Activated naive CD4-positive, alpha-beta T cell (primary cell): ENCODE measurements around the gene TENM4.

ENCODE experiments used
- DNase-seq, 4 experiments: peaks; one replicate each; lab custom pipeline; 2025; lab: John Stamatoyannopoulos, UW

TENM4 gene

DNA sequence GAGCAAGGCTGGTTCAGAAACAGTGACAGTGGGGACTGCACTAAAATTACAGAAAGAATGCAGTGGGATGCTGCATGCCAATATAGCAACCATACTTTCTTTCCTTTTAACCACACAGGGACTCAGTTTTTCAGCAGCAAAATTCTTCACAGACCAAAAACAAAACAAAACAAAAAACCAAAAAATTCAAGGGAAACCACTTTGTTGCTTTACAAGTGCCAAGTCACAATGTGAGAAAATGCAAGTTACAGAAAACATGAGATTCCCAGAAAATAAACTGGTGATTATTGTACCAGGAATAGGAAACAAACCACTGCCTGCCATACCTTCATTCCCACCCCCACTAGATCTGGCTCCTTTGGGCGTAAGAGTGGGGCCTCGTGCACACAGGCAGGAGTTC lies 52.6 kb downstream of the TENM4 start:
- DNase-seq, result no peak

DNA sequence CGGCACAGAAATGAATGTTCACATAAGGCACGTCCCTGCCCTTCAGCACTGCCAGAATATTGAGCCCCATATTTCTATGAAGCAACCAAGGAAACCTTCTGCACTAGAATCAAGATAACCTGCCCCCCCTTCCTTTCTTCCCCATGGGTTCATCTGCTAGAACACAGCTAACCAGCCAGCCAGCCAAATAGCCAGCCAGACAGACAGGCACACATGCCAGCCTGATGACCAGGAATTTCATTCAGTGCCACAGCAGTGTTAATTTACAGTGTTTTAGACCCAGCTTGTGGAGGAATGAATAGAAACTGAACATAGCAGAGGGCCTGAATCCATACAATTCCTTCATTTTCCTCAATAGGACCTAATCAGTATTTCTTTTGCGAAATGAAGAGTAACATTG lies 57.0 kb downstream of the TENM4 start:
- DNase-seq, result no peak

DNA sequence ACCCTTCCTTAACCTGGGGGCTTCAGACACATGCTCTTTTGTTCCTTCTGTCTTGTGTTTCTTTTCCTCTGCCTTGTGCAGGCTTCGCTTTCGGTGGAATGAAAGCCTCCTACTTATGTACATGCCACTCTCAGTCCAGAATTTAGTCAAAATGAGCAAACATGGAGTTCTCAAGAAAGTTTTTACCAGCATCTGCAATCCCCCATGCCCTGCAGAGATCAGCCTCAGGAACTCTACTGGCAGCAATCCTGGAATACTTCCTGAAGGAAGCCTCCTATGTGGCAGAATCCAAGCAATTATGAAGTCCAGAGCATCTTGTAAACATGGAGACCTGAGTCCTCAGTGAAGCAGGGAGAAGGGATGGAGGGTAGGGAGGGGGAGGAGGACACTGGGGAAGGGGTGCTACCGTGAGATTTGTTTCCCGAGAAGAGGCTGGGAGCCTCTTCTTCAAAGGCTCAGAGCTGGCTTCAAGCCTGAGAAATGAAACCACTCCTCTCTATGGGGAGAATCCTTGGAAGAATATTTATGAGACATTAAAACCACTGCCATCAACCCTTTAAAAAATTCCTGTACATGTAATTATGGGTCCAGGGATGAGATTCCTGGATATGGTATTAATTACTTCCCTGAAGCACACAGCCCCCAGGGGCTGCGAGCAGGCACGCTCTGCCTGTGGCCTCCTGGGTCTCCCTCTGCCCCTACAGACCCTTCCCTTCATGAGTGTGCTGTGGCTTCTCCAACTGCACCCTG lies 58.4 kb downstream of the TENM4 start:
- DNase-seq, result no peak

DNA sequence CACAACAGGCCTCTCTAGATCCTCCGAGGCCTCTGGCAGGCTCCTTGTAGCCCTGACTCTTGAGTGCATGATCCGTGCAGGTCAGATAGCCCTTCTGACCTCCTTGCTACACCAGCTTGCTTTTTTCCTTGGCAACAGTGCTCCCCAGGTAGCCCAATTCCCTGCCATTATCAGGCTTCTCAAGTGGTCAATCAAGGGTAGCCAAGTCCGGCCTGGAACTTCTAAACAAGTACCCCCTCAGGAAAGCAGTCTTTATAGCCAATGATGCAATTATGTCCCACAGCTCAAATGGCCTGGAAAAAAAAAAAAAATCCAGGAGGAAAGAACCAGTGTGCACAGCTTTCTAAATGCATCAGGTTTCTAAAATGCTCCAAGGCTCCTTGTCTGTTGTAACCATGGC lies 59.8 kb downstream of the TENM4 start:
- DNase-seq, result no peak

DNA sequence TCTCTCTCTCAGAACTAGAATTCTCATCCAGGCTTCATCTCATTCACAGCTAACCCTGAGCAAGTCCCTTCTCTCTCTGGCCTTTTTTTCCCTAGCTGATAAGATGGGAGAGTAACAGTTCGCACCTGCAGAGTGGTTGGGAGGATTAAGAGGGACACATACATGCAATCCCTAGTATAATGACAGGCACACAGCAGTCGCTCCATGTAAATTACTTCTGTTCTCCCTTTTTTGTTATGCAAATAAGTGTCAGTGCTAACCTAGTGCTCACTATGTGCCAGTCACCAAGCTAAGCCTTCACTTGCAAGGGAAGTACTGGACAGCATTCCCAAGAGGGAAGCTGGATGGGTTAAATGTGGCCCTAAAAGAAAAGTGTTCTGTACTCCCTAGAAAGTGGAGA lies 63.4 kb downstream of the TENM4 start:
- DNase-seq, result no peak

DNA sequence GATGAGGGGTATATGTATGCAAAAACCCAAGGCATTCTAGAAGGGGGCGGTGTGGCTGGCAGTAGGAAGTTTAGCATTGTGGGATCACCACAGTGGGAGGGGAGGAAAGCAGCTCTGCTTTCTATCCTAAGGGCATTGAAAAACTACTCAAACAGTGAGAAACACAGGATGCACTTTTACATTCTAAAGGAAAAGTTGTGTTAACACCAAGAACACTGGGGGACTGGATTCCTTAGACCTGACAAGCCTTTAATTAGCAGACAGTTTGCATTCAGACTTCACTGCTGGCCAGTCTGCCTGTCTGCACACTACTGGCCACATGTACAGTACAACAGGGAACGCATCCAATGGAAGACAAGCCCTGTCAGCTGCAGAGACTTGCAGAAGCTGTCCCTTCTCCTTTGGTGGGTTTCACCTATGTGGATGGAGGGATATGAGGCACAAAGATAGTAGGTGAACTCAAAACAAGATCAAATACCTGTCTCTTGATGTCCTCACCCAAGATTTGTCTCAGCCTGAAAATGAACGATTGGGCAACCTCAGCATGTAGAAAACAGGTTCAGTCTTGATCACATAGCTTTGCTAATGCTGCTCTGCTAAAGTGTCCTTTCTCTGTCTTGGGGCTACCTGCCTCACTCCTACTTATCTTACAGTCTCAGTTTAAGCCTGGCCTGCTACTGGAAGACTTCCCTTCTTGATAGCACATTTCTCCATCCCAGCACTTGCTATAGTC lies 64.8 kb downstream of the TENM4 start:
- DNase-seq, result no peak

DNA sequence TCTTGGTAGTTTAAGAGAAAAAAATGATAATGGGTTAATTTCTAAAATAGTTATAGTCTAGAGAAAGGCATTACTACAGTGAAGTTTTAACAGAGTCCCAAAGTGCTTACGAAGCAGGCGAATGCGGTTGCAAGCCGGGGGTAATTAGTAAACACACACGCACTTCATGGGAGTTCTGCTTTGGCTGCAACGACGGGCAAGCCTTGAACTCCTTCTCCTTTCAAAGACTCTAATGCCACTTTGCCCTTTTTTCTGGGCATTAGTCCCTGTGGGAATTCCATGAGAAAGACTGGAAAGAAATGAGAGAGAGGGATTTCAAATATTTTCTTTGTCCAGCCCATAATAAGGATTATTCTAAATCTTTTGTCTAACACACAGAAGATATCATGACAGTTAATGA lies 66.1 kb downstream of the TENM4 start:
- DNase-seq, result no peak

DNA sequence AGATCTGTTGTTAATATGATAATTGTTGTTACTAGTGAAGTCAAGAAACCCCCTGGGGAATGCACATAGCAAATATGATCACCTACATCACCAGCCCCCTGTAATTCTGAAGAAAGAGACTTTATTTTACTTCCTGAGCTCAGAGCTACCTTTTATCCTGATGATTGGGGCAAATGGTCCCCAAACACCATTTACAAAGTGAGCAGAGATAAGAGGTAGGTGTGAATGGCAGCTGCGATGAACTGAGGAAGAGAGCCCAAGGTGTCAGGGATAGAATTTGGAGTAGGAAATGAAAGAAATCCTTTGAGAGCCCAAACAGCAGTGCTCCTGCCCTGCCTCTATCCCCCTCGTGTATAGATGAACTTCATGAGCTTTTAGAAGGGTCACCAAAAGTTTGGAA lies 69.1 kb downstream of the TENM4 start:
- no peak for DNase-seq

DNA sequence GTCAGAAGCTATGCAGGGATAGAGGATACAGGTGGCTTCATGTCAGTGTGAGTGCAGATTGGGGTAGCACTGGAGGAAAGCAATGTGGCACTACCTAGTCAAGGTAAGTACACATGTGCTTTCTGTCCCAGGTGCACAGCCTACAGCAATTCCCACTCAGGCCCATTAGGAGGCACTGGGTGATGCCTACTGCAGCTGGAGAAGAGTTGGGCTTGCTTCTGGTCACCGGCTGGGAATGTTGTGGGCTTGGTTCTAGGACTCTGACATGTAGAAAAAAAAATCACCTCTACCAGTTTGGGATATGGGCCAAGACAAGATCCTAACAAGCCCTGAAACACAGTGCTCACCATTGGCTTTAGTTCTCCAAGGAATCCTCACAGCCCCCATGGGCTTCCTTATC lies 69.7 kb downstream of the TENM4 start:
- DNase-seq, result no peak

DNA sequence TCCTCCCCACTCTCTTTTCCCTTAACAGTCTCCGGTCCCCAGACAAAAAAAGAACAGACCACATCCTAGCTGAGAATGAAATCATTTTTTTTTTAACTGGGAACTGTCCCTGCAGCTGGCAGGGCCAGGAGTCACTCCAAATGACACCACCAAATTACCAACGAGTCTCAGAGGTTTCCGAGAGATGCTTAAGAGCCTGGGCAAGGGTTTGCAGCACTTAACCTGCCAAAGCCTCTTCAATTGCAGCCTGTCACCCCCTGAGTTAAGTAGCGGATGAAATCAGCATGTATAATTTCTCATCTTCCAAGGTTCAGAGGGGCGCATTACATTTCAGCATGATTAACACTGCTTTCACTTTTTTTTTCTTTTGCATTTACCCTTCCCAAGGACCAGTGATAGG lies 71.8 kb downstream of the TENM4 start:
- no peak for DNase-seq

DNA sequence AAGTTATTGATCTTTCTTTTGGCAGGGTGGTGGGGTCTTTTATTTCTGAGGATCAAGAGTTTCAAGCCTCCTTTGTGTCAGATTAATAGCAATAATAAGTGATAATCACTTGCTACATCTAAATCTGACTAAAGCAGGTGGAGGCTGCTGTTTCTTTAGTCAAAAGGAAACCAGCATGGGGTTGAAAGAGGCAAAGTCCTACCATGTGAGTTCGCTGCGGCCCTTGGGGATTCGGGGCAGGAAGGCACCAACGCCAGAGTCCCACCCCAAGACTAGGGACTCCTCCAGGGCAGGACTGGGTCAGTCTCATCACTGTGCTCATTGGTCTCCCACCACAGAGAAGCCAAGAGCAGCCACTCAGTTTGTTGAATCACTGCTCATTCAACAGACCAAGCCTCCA lies 73.0 kb downstream of the TENM4 start:
- no peak for DNase-seq

DNA sequence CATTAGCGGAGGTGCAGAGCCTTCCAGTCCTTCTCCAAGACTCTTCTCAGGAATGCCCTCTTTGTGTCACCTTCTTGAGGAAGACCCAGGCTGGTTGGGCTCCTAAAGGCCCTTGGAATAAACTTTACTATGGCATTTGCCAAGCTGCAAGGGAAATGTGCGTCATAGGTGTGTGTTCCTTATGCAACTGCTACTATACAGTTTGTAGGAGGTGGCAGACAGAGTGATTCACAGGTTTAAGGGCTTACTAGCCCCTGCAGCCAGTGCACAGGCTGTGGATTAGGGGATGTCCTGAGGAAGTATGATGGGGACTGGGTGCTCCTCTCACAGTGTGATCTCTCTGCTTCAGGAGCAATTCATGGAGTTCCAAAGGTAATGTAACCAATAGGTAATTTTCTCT lies 74.6 kb downstream of the TENM4 start:
- DNase-seq, result no peak

DNA sequence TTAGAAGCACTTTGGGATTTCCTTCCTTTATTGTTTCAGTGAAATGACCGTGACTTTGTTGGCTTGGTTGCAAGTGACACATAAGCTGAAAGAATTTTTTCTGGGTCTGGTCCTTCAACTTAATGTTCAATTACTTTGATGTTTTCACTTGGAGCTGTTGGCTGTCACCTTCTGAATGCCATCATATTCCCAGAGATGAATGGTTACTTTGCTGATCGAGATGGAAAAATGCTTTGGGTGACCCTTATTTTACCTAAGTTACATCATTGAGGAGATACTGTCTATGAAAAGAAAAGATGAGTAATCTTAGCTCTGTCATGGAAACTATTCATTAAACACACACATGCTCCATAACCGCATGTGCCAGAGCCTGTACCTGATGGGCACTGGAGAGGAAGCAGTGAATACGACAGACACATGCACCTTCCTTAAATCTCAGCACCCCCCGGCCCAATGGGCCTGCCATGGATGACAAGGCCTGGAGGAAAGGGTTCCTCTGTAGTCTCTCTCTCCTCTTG lies 76.9 kb downstream of the TENM4 start:
- no peak for DNase-seq

DNA sequence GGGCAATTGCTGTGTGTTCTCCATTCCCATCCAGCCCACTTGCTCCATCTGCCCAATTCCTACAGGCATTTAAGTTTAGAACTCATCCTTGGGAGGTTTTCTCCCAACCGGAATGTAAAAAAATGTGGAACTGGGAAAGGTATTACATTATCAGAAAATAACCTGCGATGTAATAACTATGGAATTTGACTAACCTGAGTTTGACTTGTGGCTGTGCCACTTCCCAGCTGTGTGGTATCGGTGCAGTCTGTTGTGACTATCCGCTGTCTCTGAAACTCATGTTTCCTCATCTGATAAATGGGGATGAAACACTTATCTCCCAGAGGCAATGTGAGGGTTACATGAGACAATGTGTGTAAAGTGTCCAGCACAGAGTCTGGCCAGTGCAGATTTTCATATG lies 77.6 kb downstream of the TENM4 start:
- DNase-seq, result no peak

DNA sequence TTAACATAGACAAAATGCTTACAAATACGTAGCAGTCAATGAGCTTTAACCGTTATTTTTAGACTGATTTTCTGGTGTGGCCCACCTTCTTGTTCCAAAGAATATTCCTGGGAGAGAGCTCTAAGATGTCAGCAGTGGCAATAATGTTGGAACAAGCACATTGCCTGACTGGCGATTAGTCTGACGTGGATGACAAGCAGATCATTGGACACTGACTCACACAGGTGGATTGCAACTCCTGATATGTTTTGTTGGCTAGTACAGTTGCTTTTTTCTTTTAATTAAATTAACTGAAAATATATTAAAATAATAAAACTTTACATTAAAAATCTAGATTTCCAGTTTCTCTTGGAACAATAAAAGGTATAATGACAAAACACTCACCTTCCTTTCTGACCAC lies 78.0 kb downstream of the TENM4 start:
- DNase-seq, result no peak

DNA sequence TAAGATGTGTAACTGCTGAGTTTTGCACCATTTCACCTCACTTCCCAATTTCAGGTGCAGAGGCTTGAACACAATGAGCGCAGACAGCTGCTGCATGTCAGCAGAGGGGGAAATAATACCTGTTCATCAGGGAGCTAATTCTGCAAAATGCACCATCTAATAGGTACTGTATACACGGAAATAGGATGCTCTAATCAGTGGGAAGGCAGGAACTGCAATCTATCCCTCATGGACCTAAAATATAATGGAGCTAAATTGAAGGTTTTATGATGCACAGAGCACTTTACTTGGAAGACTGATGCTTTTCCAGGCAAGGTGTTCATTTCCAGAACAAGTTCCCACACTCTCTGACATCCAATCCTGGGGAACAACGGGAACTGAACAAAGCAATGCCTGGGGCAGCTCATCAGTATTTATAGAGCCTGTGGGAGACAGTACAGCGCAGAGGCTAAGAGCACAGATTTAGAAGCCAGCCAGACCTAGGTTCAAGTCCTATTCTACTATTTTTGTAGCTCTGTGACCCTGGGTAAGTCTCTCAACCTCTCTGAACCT lies 78.5 kb downstream of the TENM4 start:
- no peak for DNase-seq

DNA sequence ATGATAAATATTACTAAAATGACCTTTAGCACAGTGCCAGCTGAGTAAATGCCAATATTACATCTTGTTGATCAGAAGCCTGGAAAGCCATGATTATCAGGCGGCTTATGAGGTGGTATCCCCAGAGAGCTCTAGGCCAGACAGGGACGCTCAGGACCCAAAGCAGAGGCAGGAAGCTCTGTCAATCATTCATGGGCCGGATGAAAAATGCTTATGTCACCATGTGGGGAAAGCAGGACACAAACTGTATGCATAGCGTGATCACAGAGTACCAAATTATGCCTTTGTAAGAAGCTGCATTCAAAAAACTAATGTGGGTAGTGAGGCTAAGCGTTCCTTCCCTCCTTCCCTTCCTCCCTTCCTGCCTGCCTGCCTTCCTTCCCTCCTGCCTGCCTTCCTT lies 82.6 kb downstream of the TENM4 start:
- no peak for DNase-seq

DNA sequence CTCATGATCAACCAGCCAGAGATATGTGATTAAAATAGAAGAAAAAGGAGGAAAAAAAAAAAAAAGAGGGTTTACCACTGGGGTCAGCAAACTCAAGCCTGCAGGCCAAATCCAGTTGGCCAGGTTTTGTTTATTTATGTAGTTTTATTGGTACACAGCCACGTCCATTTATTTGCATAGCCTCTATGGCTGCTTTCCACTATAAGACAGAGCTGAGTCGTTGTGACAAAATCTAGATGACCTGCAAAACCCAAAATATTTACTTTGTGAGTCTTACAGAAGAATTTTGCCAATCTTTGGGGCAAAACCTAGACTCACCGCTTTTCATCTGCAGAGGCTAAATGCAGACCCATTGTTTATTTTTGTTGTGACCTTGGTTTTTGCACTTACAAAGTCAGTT lies 87.1 kb downstream of the TENM4 start:
- no peak for DNase-seq

DNA sequence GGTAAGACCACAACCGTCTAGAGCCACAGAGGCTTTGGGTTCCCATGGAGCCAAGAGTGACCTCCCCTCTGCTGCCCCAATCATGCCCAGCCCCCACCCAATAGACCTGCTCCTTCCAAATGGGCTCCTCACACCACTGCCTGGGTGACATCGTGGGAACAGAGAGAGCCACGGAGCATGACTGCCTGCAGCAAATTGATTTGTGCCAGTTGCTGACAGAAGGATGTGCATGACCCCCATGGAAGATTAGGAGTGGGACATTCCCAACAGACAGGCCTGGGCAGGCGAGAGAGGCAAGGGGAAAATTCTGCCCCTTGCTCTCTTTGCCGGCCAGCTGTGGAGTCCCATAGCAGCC lies 88.5 kb downstream of the TENM4 start:
- DNase-seq, result no peak

DNA sequence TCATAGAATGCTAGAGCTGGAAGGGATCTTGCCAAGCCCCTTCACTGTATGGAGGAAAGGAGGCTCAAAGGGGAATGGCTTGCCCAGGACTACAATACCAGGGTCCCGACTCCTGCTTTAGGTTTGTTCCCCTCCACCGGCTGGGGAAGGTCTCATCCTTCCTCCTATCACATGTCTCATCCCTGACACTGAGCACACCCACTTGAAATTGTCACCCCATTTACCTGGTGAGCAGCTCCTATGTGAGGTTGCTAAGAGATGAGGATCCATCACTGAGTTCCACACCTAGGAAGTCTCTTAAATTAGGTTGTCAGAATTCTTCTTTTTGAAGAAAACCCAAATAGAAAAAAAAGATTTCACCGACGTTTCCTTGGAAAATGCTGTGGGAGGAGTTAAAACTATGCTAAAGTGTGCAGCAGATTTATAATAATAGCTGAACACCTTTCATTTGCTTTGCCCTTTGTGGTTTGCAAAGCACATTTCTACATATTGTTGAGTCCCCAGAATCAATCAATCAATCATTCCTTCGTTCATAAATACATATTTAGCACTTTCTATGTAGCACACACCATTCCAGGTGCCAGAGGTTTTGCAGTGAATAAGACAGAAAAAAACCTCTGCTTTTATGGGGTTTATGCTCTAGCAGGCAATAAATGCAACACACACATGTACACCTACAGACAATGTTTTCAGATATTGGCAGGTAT lies 91.7 kb downstream of the TENM4 start:
- DNase-seq, result no peak

DNA sequence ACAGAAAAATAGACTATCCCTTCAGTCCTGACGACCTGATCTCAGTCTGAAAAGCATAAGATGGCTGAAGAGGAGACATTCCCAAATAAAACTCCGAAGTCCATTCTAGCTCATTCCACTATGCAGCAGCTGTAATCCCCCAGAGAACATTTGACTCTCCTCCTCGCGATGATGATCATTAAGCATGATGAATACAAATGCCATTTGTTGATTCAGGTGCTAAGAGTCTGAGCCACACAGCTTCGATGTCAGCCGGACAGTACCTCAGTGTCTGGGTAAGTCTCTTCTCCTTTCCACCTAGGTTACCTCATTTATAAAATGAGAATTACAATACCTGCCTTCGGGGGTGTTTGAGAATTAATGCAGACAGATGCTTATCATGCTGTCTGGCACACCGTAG lies 94.8 kb downstream of the TENM4 start:
- DNase-seq, result no peak

DNA sequence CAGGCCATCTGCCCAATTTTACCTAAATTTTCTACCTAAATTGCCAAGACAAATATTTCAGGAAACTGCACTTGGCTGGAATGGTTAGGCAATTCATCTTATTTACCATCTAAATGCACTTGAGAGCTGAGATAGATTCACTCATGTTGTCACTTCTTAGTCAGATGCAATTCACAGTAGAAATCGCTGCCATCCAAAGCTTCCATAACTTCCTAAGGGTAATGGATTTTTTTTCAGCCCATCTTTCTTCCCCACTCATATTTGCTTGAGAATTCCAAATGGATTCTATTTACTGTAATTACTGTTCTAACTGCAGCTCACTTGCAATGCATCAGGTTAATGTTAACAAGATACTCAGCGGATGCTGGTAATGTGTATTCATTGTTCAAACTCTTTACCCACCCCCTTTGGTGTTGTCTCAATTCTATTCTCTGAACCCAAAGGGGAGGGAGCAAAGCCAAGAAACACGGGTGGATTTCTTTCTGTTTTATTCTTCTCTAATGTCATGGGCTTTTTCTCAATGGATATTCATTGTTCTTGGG lies 96.0 kb downstream of the TENM4 start:
- no peak for DNase-seq

DNA sequence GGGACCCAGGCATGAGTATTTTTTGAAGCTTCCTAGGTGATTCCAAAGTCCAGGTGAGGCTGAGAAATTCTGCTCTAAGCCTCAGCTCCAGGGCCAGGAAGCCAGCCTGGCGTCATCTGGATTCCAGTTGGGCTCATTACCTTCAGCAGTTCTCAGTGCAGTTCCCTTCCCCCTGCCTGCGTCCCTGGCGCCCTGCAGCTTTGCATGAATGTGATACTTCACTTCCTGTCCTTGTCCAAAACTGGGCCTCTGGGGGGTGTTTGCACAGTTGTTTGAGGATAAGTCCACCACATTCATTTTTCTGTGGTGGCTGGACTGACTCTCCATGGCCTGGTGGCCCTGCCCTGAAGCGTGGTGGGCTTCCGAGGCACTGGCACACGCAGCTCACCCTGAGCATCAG lies 98.1 kb downstream of the TENM4 start:
- no peak for DNase-seq
